Measurements from ENCODE around the gene DPH6.

GRCh38 chr15:35546511-35547381 lies 781 bp upstream of the DPH6 start:
- TF ChIP-seq POLR2A (IDR thresholded peaks at IDR 0.05; ENCODE audit: low read depth, low read length) (no peak), TAF1 (IDR thresholded peaks at IDR 0.05; ENCODE audit: borderline replicate concordance, low read depth, low read length) (no peak)

All from GM12892 (cell line).